ENCODE results near the gene ATF6.

GRCh38 chr1:161801955-161802354 is 35.8 kb downstream of the ATF6 start:
- TF ChIP-seq, protein P1, sequence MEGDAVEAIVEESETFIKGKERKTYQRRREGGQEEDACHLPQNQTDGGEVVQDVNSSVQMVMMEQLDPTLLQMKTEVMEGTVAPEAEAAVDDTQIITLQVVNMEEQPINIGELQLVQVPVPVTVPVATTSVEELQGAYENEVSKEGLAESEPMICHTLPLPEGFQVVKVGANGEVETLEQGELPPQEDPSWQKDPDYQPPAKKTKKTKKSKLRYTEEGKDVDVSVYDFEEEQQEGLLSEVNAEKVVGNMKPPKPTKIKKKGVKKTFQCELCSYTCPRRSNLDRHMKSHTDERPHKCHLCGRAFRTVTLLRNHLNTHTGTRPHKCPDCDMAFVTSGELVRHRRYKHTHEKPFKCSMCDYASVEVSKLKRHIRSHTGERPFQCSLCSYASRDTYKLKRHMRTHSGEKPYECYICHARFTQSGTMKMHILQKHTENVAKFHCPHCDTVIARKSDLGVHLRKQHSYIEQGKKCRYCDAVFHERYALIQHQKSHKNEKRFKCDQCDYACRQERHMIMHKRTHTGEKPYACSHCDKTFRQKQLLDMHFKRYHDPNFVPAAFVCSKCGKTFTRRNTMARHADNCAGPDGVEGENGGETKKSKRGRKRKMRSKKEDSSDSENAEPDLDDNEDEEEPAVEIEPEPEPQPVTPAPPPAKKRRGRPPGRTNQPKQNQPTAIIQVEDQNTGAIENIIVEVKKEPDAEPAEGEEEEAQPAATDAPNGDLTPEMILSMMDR (IDR thresholded peaks at IDR 0.05) = no peak
- no peak for TF ChIP-seq POLR2A (IDR thresholded peaks at IDR 0.05)
